ENCODE measurements around the gene RSRC1. TPM values are rescaled to one million over a fixed set of nuclear protein-coding genes. Genes with fewer than 3 reads are reported as not detected.

Gene RSRC1
- total RNA-seq, 2 experiments from 2014 or later = 76.3 to 78.1 TPM

DNA sequence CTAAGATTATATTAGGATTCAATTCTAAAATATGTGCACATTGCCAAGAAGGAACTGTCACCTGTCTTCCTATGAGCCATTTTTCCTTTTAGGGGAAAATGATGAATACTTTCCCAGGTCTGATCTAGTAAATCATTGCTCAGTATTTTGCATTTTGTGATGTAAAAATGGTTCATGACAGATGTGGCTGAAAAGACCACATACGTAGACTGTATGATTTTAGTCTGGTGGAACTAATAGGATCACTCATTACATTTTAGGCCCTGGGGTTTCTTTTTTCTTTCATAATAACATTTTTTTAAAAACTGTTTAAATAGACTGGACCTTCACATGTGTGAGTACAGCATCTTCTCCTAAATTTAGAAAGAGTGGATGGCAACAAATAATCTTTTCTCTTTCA is 259.4 kb downstream of the RSRC1 start:
- Histone ChIP-seq H3K4me1 (ENCODE audit: insufficient read depth, low read length, poor library complexity, severe bottlenecking) (no peaks in the 10 kb centered on the region), H3K27ac (ENCODE audit: low read depth, low read length, poor library complexity, severe bottlenecking) (no peak overlapping the region), H3K9me3 (ENCODE audit: low read length) (0 out of 2 replicates have a peak, but pooled peaks cover 5% of the 10 kb centered on the region), H3K79me2 (ENCODE audit: insufficient read depth, low read depth, low read length) (no peaks in the 10 kb centered on the region), H4K20me1 (ENCODE audit: insufficient read depth, low read length) (no peaks in the 10 kb centered on the region), H2AFZ (ENCODE audit: low read length) (no peak overlapping the region), H3K4me2 (ENCODE audit: low read length) (no peak overlapping the region), H3K36me3 (ENCODE audit: insufficient read depth, low read length) (no peaks in the 10 kb centered on the region), H3K9me2 (ENCODE audit: insufficient read depth, low read length) (peaks cover 3% of the 10 kb centered on the region; the same call in 1 of the 2 replicates), H3K4me3 (ENCODE audit: low read depth, low read length, poor library complexity, severe bottlenecking) (no peak overlapping the region)
- DNase-seq (ENCODE audit: low spot score) = no peak
- TF ChIP-seq, protein P1, sequence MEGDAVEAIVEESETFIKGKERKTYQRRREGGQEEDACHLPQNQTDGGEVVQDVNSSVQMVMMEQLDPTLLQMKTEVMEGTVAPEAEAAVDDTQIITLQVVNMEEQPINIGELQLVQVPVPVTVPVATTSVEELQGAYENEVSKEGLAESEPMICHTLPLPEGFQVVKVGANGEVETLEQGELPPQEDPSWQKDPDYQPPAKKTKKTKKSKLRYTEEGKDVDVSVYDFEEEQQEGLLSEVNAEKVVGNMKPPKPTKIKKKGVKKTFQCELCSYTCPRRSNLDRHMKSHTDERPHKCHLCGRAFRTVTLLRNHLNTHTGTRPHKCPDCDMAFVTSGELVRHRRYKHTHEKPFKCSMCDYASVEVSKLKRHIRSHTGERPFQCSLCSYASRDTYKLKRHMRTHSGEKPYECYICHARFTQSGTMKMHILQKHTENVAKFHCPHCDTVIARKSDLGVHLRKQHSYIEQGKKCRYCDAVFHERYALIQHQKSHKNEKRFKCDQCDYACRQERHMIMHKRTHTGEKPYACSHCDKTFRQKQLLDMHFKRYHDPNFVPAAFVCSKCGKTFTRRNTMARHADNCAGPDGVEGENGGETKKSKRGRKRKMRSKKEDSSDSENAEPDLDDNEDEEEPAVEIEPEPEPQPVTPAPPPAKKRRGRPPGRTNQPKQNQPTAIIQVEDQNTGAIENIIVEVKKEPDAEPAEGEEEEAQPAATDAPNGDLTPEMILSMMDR (conservative IDR thresholded peaks at IDR 0.05; ENCODE audit: low read length) = no peak
- TF ChIP-seq EZH2phosphoT487 (IDR thresholded peaks at IDR 0.05; ENCODE audit: borderline replicate concordance, low read depth, low read length) = no peak
- POLR2A ChIA-PET = no interaction called here
- CTCF ChIA-PET (ENCODE audit: unreplicated experiment) = no interaction called here
- intact Hi-C loops (cut with micrococcal nuclease; ENCODE audit: unreplicated experiment) = no loop called here
- BruUV-seq (replicated peaks) = no TSS peak

DNA sequence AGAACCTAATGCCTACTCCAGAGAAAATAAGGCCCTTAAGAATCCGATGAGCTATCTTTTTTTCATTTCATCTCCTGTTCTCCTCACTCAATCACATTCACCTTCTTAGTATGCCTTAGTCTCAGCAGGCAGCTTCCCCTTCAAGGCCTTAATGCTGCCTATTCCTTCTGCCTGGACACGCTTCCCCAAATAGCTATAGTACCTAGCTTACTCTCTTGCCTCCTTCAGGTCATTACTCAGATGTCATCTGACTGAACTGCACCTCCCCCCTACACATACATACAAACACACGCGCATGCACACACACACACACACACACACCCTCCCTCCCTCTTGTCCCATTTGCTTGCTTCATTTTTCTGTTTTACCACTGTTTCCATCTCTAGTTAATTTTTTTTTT is 269.6 kb downstream of the RSRC1 start:
- Histone ChIP-seq H3K27ac (ENCODE audit: low read depth, low read length, poor library complexity, severe bottlenecking) (no peak overlapping the region), H4K20me1 (ENCODE audit: insufficient read depth, low read length) (no peaks in the 10 kb centered on the region), H3K4me3 (ENCODE audit: low read depth, low read length, poor library complexity, severe bottlenecking) (no peak overlapping the region), H3K4me2 (ENCODE audit: low read length) (no peak overlapping the region), H2AFZ (ENCODE audit: low read length) (no peak overlapping the region), H3K36me3 (ENCODE audit: insufficient read depth, low read length) (no peaks in the 10 kb centered on the region), H3K9me2 (ENCODE audit: insufficient read depth, low read length) (no peaks in the 10 kb centered on the region), H3K79me2 (ENCODE audit: insufficient read depth, low read depth, low read length) (no peaks in the 10 kb centered on the region; the same call in 1 of the 2 replicates), H3K9me3 (ENCODE audit: low read length) (no peaks in the 10 kb centered on the region), H3K4me1 (ENCODE audit: insufficient read depth, low read length, poor library complexity, severe bottlenecking) (no peaks in the 10 kb centered on the region)
- intact Hi-C loops (cut with micrococcal nuclease; ENCODE audit: unreplicated experiment) = no loop called here
- POLR2A ChIA-PET = interaction anchor here (0.6 to 0.9 kb wide), 6 partner anchors 12 to 273 kb away, joined by 3 read pairs; no protein-coding TSS in a partner anchor
- DNase-seq (ENCODE audit: low spot score) = no peak
- no TSS peak for BruUV-seq (replicated peaks)
- TF ChIP-seq, protein P1 (conservative IDR thresholded peaks at IDR 0.05; ENCODE audit: low read length) = no peak
- TF ChIP-seq EZH2phosphoT487 (IDR thresholded peaks at IDR 0.05; ENCODE audit: borderline replicate concordance, low read depth, low read length) = no peak
- CTCF ChIA-PET (ENCODE audit: unreplicated experiment) = no interaction called here

DNA sequence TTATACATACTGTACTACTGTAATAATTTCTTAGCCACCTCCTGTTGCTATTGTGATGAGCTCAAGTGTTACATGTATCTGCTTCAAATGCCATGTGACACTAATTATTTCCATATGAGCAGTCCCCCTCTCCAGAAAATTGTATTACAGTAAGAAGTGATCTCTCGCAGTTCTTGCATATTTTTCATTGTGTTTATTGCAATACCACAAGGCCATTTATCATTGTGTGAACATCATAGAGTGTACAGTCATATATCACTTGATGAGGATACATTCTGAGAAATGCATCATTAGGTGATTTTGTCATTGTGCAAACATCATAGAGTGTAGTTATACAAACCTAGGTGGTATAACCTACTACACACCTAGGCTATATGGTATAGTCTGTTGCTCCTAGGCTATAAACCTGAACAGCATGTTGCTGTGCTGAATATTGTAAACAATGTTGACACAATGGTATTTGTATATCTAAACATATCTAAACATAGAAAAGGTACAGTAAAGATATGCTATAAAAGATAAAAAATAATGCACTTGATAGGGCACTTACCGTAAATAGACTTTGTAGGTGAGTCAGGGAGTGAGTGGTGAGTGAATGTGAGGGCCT is 271.5 kb downstream of the RSRC1 start:
- TF ChIP-seq, protein P1 (conservative IDR thresholded peaks at IDR 0.05; ENCODE audit: low read length) = no peak
- TF ChIP-seq EZH2phosphoT487 (IDR thresholded peaks at IDR 0.05; ENCODE audit: borderline replicate concordance, low read depth, low read length) = no peak
- H3K36me3 ChIP-seq (ENCODE audit: insufficient read depth, low read length) = no peaks in the 10 kb centered on the region
- H3K9me3 ChIP-seq (ENCODE audit: low read length) = no peaks in the 10 kb centered on the region
- no peak overlapping the region for H3K4me2 ChIP-seq (ENCODE audit: low read length)
- DNase-seq (ENCODE audit: low spot score) = no peak
- POLR2A ChIA-PET = interaction anchor here (0.6 to 2.4 kb wide), 4 partner anchors 13 to 1056 kb away, joined by 3 to 12 read pairs (median 3); no protein-coding TSS in a partner anchor
- intact Hi-C loops (cut with micrococcal nuclease; ENCODE audit: unreplicated experiment) = no loop called here
- no peak overlapping the region for H3K4me3 ChIP-seq (ENCODE audit: low read depth, low read length, poor library complexity, severe bottlenecking)
- H3K4me1 ChIP-seq (ENCODE audit: insufficient read depth, low read length, poor library complexity, severe bottlenecking) = no peaks in the 10 kb centered on the region
- CTCF ChIA-PET (ENCODE audit: unreplicated experiment) = no interaction called here
- H3K27ac ChIP-seq (ENCODE audit: low read depth, low read length, poor library complexity, severe bottlenecking) = no peak overlapping the region
- H3K9me2 ChIP-seq (ENCODE audit: insufficient read depth, low read length) = no peaks in the 10 kb centered on the region
- H3K79me2 ChIP-seq (ENCODE audit: insufficient read depth, low read depth, low read length) = no peaks in the 10 kb centered on the region; the same call in 1 of the 2 replicates
- no peaks in the 10 kb centered on the region for H4K20me1 ChIP-seq (ENCODE audit: insufficient read depth, low read length)
- H2AFZ ChIP-seq (ENCODE audit: low read length) = no peak overlapping the region
- no TSS peak for BruUV-seq (replicated peaks)
